T-helper 1 cell treated with Interleukin-12 subunit alpha and Interleukin-12 subunit beta and Interleukin-4 antibody, amounts not matched to agents 30 μg/mL and 1 μg/mL, for 36 hours (primary cell): ENCODE results near the gene CHN2.

Source experiments
- H3K27ac Mint-ChIP-seq: one replicate; pipeline ENCODE4 v1.8.0; 2021; ENCODE audit warnings: mild to moderate bottlenecking, mixed read lengths
- H3K27me3 Mint-ChIP-seq: one replicate; pipeline ENCODE4 v1.8.0; 2021; ENCODE audit warnings: low read depth, mixed read lengths
- H3K36me3 Mint-ChIP-seq: one replicate; pipeline ENCODE4 v1.8.0; 2021; ENCODE audit warnings: low read depth, mixed read lengths
- H3K4me1 Mint-ChIP-seq: one replicate; pipeline ENCODE4 v1.8.0; 2021; ENCODE audit warnings: low read depth, mixed read lengths
- H3K4me3 Mint-ChIP-seq: one replicate; pipeline ENCODE4 v1.8.0; 2021; ENCODE audit warnings: mild to moderate bottlenecking, moderate library complexity, mixed read lengths
- H3K9me3 Mint-ChIP-seq: one replicate; pipeline ENCODE4 v1.8.0; 2021; ENCODE audit warnings: mixed read lengths

Gene CHN2

GRCh38 chr7:29454464-29454863 is 259.9 kb downstream of the CHN2 start:
- H3K4me1 Mint-ChIP-seq, result no peaks in the 10 kb centered on the region
- H3K4me3 Mint-ChIP-seq, result no peak overlapping the region
- H3K27me3 Mint-ChIP-seq, result no peaks in the 10 kb centered on the region
- H3K36me3 Mint-ChIP-seq, result no peaks in the 10 kb centered on the region
- H3K9me3 Mint-ChIP-seq, result no peaks in the 10 kb centered on the region
- H3K27ac Mint-ChIP-seq, result no peak overlapping the region

GRCh38 chr7:29454899-29455451 is 260.4 kb downstream of the CHN2 start:
- Mint-ChIP-seq H3K9me3 (no peaks in the 10 kb centered on the region), H3K27ac (no peak overlapping the region), H3K4me1 (no peaks in the 10 kb centered on the region), H3K36me3 (no peaks in the 10 kb centered on the region), H3K4me3 (no peak overlapping the region), H3K27me3 (no peaks in the 10 kb centered on the region)

DNA sequence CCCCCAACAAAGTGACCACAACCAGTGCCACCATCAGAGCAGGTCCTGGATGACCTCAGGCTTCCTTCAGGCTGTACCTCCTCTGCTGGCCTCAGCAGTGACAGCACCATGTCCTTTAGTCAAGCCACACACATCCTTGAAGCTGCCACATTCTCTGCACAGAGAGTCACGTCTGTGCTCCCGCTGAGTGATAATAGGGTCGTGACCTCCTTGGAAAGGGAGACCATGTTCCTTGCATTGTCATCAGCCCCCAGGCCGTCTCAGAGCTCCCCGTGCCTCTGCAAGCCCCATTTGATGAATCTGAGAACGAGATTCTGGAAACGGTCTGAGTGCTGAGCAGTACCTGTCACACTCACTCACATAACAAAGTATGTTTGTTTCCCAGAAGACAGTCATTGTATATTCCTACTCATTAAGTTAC is 262.6 kb downstream of the CHN2 start:
- no peaks in the 10 kb centered on the region for H3K27me3 Mint-ChIP-seq
- no peaks in the 10 kb centered on the region for H3K36me3 Mint-ChIP-seq
- H3K4me1 Mint-ChIP-seq, result no peaks in the 10 kb centered on the region
- no peaks in the 10 kb centered on the region for H3K9me3 Mint-ChIP-seq
- H3K27ac Mint-ChIP-seq, result no peak overlapping the region
- H3K4me3 Mint-ChIP-seq, result no peak overlapping the region

DNA sequence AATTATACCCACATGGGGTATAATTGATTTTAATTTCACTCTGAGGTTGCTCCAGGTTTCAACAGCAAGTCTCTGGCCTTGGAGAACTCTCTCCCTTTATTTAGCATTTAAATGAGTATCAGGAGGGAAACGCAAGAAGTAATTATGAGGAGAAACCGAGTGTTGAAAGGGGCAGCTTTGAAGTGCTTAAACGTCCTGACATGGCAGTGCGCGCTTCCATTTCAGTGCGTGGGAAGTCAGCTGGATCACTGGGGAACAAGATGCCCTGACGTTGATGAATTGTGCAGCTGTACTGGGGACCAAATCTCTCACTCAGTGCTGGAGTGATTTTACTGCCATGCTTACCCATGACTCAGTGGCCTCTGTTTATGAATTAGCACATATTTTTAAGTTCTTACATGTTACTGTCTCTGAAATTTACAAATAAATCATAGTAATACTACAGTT is 263.0 kb downstream of the CHN2 start:
- no peaks in the 10 kb centered on the region for H3K4me1 Mint-ChIP-seq
- no peaks in the 10 kb centered on the region for H3K27me3 Mint-ChIP-seq
- H3K4me3 Mint-ChIP-seq, result no peak overlapping the region
- H3K36me3 Mint-ChIP-seq, result no peaks in the 10 kb centered on the region
- no peaks in the 10 kb centered on the region for H3K9me3 Mint-ChIP-seq
- no peak overlapping the region for H3K27ac Mint-ChIP-seq

- H3K4me3 Mint-ChIP-seq, result no peak overlapping the region
- no peaks in the 10 kb centered on the region for H3K9me3 Mint-ChIP-seq
- H3K36me3 Mint-ChIP-seq, result no peaks in the 10 kb centered on the region
- no peaks in the 10 kb centered on the region for H3K4me1 Mint-ChIP-seq
- H3K27me3 Mint-ChIP-seq, result no peaks in the 10 kb centered on the region
- no peak overlapping the region for H3K27ac Mint-ChIP-seq
Measured at GRCh38 chr7:29458933-29459332, 264.4 kb downstream of the CHN2 start.

GRCh38 chr7:29459589-29459988 is 265.0 kb downstream of the CHN2 start:
- Mint-ChIP-seq H3K9me3 (no peaks in the 10 kb centered on the region), H3K27ac (no peak overlapping the region), H3K27me3 (no peaks in the 10 kb centered on the region), H3K36me3 (no peaks in the 10 kb centered on the region), H3K4me3 (no peak overlapping the region), H3K4me1 (no peaks in the 10 kb centered on the region)

- no peaks in the 10 kb centered on the region for H3K36me3 Mint-ChIP-seq
- no peak overlapping the region for H3K4me3 Mint-ChIP-seq
- no peaks in the 10 kb centered on the region for H3K9me3 Mint-ChIP-seq
- no peaks in the 10 kb centered on the region for H3K27me3 Mint-ChIP-seq
- H3K4me1 Mint-ChIP-seq, result no peaks in the 10 kb centered on the region
- no peak overlapping the region for H3K27ac Mint-ChIP-seq
Measured at GRCh38 chr7:29461996-29462395, 267.4 kb downstream of the CHN2 start.

GRCh38 chr7:29463504-29464158 is 269.1 kb downstream of the CHN2 start:
- H3K27ac Mint-ChIP-seq, result no peak overlapping the region
- H3K36me3 Mint-ChIP-seq, result no peaks in the 10 kb centered on the region
- no peaks in the 10 kb centered on the region for H3K9me3 Mint-ChIP-seq
- no peaks in the 10 kb centered on the region for H3K27me3 Mint-ChIP-seq
- H3K4me3 Mint-ChIP-seq, result no peak overlapping the region
- no peaks in the 10 kb centered on the region for H3K4me1 Mint-ChIP-seq

- Mint-ChIP-seq H3K9me3 (no peaks in the 10 kb centered on the region), H3K36me3 (no peaks in the 10 kb centered on the region), H3K4me1 (no peaks in the 10 kb centered on the region), H3K27me3 (no peaks in the 10 kb centered on the region), H3K27ac (no peak overlapping the region), H3K4me3 (no peak overlapping the region)
Measured at GRCh38 chr7:29464753-29465152, 270.2 kb downstream of the CHN2 start.

GRCh38 chr7:29467193-29467926 is 272.8 kb downstream of the CHN2 start:
- no peaks in the 10 kb centered on the region for H3K4me1 Mint-ChIP-seq
- H3K27ac Mint-ChIP-seq, result no peak overlapping the region
- no peak overlapping the region for H3K4me3 Mint-ChIP-seq
- H3K9me3 Mint-ChIP-seq, result no peaks in the 10 kb centered on the region
- H3K36me3 Mint-ChIP-seq, result no peaks in the 10 kb centered on the region
- H3K27me3 Mint-ChIP-seq, result no peaks in the 10 kb centered on the region

GRCh38 chr7:29468196-29468595 is 273.6 kb downstream of the CHN2 start:
- H3K4me1 Mint-ChIP-seq, result no peaks in the 10 kb centered on the region
- H3K4me3 Mint-ChIP-seq, result no peak overlapping the region
- no peaks in the 10 kb centered on the region for H3K27me3 Mint-ChIP-seq
- no peaks in the 10 kb centered on the region for H3K36me3 Mint-ChIP-seq
- H3K27ac Mint-ChIP-seq, result no peak overlapping the region
- no peaks in the 10 kb centered on the region for H3K9me3 Mint-ChIP-seq

DNA sequence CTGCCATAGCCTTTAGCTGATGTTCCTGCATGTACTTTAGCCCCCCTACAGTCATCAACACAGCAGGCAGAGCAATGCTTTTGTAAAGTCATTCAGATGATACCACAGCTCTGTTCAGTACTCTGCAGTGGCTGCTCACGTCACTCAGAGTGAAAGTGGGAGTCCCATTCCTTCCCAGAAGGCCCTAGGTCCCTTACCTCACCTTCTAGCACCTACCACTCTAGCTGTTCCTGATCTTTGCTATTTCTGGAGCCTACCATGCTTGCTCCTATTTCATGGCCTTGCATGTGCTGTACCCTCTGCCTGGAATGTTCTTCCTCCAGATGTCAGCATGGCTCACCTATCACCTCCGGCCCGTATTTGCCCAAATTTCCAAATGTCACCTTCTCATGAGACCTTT is 274.7 kb downstream of the CHN2 start:
- Mint-ChIP-seq H3K4me1 (no peaks in the 10 kb centered on the region), H3K36me3 (no peaks in the 10 kb centered on the region), H3K27ac (no peak overlapping the region), H3K27me3 (peaks cover under 1% of the 10 kb centered on the region), H3K9me3 (no peaks in the 10 kb centered on the region), H3K4me3 (no peak overlapping the region)

DNA sequence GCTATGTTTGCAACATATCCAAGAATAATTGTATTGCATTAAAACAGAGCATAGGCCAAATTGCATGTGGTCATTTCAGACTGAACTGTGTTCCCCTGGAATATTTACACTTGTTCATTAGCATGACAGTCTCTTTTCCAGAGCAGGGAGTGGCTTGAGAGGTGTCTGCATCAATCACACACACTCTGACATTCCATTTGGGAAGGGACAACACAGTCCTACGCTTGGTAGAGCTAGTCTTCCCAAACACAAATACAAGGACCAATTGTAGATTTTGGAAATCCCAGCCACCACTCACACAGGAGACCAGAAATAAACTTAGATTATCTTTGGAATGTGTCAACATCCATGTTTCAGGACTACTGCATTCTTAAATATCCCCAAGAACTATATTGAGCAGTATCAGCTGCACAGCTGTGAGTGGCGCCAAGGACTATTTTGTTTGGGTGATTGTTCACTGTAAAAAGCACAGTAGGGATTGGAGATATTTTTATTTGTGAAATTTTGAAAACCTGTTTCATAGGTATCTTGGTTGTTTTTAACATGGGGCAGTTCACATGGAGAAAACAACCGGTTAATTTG is 275.5 kb downstream of the CHN2 start:
- Mint-ChIP-seq H3K27me3 (peaks cover 3% of the 10 kb centered on the region), H3K9me3 (no peaks in the 10 kb centered on the region), H3K4me3 (no peak overlapping the region), H3K4me1 (no peaks in the 10 kb centered on the region), H3K27ac (no peak overlapping the region), H3K36me3 (no peaks in the 10 kb centered on the region)

- H3K4me3 Mint-ChIP-seq, result no peak overlapping the region
- H3K36me3 Mint-ChIP-seq, result no peaks in the 10 kb centered on the region
- peaks cover 3% of the 10 kb centered on the region for H3K27me3 Mint-ChIP-seq
- H3K9me3 Mint-ChIP-seq, result no peaks in the 10 kb centered on the region
- H3K4me1 Mint-ChIP-seq, result no peaks in the 10 kb centered on the region
- no peak overlapping the region for H3K27ac Mint-ChIP-seq
Measured at GRCh38 chr7:29471444-29472138, 277.0 kb downstream of the CHN2 start.
